Measurements from ENCODE around the gene TMC1. TPM values are rescaled to one million over a fixed set of nuclear protein-coding genes. Genes with fewer than 3 reads are reported as not detected.

Gene TMC1
- total and polyA plus RNA-seq, 9 donors: 0.39 to 1.4 (median 0.65) TPM

DNA sequence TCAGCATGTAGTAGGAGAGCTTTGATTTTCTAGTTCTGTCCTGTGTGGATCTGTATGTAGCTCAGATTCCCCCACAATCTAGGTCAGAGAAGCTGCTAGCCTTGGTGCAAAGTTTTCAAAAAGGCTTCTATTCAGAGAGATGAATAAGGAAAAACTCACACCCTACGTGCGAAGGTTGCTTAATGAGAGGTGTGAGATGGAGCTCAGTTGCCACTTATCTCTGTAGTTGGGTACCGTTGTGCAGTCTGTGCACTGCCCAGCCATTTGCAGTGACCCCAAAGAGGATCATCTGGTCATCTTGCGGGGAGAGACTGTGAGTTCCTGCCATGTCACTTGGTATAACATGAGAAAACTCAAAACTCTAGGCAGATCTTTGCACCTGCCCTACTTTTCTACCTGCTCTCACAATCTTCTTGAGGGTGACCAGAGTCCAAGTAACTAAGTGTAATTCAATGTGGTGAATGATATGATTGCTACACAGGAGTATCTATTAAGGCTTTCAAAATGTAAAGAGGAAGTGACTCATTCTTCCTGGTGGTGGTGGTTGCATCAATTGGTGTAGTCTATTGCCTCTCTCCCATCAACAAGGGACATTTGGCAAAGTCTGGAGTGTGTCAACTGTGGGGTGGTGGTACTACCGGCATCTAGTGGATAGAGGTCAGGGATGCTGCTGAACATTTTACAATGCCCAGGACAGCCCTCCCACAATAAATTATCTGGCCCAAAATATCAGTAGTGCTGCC is 65.2 kb downstream of the TMC1 start:
- Histone ChIP-seq H3K4me1 (ENCODE audit: control insufficient read depth, insufficient read depth, low read length) (peaks cover 2% of the 10 kb centered on the region), H3K27ac (ENCODE audit: low read length) (no peak overlapping the region)

DNA sequence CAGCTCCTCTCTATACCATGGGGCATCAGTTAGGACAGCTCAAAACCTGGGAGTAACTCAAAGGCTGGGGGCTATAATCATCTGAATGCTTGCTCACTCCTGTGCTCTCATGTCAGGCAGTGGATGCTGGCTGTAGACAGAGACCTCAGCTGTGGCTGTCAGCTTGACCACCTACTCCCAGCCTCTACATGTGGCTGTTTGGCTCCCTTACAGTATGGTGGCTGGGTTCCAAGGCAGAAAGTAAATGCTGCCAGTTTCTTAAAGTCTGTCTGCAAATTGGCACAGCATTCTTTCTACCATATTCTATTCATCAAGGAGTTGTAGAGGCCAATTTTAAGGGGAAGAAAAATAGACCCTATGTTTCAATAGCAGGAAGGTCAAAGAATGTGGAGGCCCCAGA is 66.9 kb downstream of the TMC1 start:
- no peaks in the 10 kb centered on the region for H3K9me3 ChIP-seq (replicated peaks; ENCODE audit: control insufficient read depth, low read depth, low read length)
- H3K27me3 ChIP-seq (ENCODE audit: control insufficient read depth, insufficient read depth, low read length): no peaks in the 10 kb centered on the region
- H3K4me3 ChIP-seq (ENCODE audit: low read length): no peak overlapping the region
- H3K36me3 ChIP-seq (ENCODE audit: control insufficient read depth, insufficient read depth, low read length): no peaks in the 10 kb centered on the region
- H3K4me1 ChIP-seq (ENCODE audit: control insufficient read depth, insufficient read depth, low read length): peaks cover 5% of the 10 kb centered on the region
- no peak overlapping the region for H3K27ac ChIP-seq (ENCODE audit: low read length)
- peak; percentile 65 for DNase-seq

More for the DNA sequence above, 65.2 kb downstream of the TMC1 start:
- Histone ChIP-seq H3K27me3 (ENCODE audit: control insufficient read depth, insufficient read depth, low read length) (no peaks in the 10 kb centered on the region), H3K9me3 (replicated peaks; ENCODE audit: control insufficient read depth, low read depth, low read length) (no peaks in the 10 kb centered on the region), H3K36me3 (ENCODE audit: control insufficient read depth, insufficient read depth, low read length) (no peaks in the 10 kb centered on the region), H3K4me3 (ENCODE audit: low read length) (no peak overlapping the region)
- 100% methylated on average over 3 of the region's 5 CpGs for WGBS (ENCODE audit: insufficient coverage)
- no peak for DNase-seq

DNA sequence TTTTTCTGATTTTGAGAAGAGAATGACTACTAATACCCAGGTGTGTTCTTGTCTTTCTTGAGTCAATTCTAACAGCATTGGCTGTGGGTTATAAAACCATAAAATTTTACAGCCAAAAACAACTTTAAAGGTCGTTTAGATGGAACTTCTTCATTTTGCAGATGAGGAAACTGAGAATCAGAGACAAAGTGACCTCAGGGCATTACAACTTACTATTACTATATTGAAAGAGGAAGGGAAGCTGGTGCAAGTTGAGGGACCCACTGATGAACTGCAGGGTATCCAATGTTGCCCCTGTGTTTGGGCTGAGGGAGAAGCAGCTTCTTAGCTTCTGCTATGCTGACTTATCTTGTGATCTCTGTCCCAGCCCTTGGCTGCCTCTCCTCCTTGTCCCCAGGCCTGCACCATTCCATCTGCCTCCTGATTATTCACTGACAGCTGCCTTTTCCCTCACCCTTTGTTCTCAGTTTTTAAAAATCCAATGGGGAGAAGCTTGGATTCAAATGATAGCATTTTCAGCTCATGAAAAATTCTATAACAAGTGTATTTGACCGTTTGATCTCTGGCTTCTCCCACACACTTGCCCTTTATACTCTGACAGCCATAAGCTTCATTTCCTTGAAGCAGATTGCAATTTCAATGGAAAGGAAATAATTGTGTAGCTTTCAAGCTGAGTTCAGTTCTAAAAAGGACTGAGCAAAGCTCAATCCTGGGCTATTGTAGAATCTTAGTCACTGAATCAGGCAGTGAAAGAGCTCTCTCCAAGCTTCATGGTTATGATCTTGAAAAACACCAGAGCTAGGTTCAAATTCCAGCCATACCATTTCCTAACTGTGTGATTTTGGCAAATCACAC is 68.5 kb downstream of the TMC1 start:
- no CpG with 5 or more reads among the region's 2 CpGs for WGBS (ENCODE audit: insufficient coverage)
- no peak overlapping the region for H3K4me3 ChIP-seq (ENCODE audit: low read length)
- peaks cover 5% of the 10 kb centered on the region for H3K4me1 ChIP-seq (ENCODE audit: control insufficient read depth, insufficient read depth, low read length)
- peak; percentile 29 for DNase-seq
- no peak overlapping the region for H3K27ac ChIP-seq (ENCODE audit: low read length)
- H3K9me3 ChIP-seq (replicated peaks; ENCODE audit: control insufficient read depth, low read depth, low read length): no peaks in the 10 kb centered on the region
- no peaks in the 10 kb centered on the region for H3K27me3 ChIP-seq (ENCODE audit: control insufficient read depth, insufficient read depth, low read length)
- H3K36me3 ChIP-seq (ENCODE audit: control insufficient read depth, insufficient read depth, low read length): no peaks in the 10 kb centered on the region

DNA sequence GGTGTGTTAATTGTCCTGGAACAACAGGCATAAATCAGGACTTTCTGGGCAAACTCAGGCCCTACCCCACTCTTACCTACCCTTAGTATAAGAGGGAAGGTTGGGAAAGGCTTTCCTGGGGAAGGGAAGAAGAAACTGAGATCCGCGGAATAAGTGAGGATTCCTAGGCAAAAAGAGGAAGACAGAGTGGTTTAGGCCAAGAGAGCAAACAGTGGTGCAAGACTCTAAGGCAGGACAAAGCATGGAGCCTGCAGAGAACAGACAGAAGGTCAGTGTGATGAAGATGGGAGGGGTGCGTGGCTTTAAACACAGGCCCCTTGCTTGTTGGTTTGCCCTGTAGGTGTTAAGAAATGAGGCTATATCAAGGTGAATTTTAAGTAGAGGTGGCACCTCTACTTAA is 69.4 kb downstream of the TMC1 start:
- H3K9me3 ChIP-seq (replicated peaks; ENCODE audit: control insufficient read depth, low read depth, low read length): no peaks in the 10 kb centered on the region
- WGBS (ENCODE audit: insufficient coverage): 83% methylated on average over 3 of the region's 3 CpGs
- no peaks in the 10 kb centered on the region for H3K36me3 ChIP-seq (ENCODE audit: control insufficient read depth, insufficient read depth, low read length)
- H3K4me3 ChIP-seq (ENCODE audit: low read length): no peak overlapping the region
- peaks cover 5% of the 10 kb centered on the region for H3K4me1 ChIP-seq (ENCODE audit: control insufficient read depth, insufficient read depth, low read length)
- no peaks in the 10 kb centered on the region for H3K27me3 ChIP-seq (ENCODE audit: control insufficient read depth, insufficient read depth, low read length)
- no peak for DNase-seq
- no peak overlapping the region for H3K27ac ChIP-seq (ENCODE audit: low read length)

DNA sequence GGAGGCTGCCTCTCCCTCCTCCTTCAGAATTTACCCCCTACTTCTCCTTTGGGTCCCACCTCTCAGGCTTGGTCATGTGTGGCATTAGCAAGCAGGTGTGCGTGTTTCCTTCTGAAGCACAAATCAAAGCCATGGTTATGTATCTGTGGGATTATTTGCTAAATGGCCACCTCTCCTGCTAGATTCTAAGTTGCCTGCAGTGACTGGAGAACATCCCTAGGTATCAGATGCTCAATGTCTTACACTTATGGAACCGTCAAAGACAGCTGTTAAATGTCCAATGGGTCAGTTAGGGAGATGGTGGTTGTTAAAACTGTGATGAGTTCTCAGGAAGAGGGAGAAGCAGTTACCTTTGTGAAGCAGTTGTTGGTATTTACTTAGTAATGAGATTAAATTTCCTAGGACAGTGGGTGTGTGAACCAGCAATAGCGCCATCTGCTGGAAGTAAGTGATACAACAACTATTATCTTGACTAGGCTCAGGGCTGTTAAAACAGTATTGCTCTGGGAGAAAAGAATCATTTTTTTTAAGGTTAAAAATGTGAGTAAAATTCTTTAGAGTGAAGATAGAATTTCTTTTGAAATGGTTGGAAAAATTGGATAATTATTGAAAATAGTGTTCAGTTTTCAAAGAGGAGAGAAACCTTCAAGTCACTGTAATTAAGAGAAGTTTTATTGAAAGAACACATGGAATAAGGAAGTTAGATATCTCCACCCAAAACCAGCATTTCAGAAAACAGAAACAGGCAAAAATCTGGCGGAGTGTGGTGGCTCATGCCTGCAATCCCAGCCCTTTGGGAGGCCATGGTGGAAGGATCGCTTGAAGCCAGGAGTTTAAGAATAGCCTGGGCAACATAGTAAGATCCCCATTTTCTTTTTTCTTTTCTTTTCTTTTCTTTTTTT is 71.3 kb downstream of the TMC1 start:
- Histone ChIP-seq H3K9me3 (replicated peaks; ENCODE audit: control insufficient read depth, low read depth, low read length) (no peaks in the 10 kb centered on the region), H3K4me1 (ENCODE audit: control insufficient read depth, insufficient read depth, low read length) (peaks cover 5% of the 10 kb centered on the region), H3K27ac (ENCODE audit: low read length) (no peak overlapping the region), H3K27me3 (ENCODE audit: control insufficient read depth, insufficient read depth, low read length) (no peaks in the 10 kb centered on the region), H3K4me3 (ENCODE audit: low read length) (no peak overlapping the region), H3K36me3 (ENCODE audit: control insufficient read depth, insufficient read depth, low read length) (no peaks in the 10 kb centered on the region)
- WGBS (ENCODE audit: insufficient coverage): 29% methylated on average over 1 of the region's 5 CpGs
- peak; percentile 68 for DNase-seq

DNA sequence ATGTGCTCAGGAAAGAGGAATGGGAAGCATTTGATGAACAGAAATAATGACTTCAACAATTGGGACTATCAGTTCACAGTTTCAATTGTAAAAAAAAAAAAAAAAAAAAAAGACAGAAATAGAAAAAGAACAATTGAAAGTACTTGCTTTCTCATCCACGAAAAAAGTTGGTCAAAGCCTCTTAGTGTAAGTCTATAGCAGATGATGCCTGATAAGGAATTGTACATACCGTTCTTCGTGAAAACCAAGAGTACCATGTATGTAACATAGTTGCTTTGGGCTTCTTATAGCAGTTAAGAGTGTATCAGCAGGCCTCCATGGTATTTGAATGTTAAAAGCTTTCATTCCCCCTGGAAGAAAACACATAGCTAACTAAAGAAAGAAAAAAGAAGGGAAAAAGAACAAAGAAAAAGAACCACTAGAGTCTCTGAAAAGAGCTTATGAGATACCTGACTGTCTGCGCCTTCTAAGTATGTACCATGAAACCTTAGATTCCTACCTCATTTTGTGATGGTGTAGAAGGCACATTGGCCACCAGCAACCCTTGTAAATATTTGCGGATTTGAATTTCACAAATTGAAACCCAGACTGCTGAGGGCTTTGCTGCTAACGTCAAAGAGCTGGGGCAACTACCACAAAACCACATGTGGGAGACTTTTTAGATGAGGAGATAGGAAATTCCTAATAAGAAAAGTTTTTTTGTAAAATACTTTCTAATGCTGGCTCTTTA is 75.2 kb downstream of the TMC1 start:
- Histone ChIP-seq H3K27me3 (ENCODE audit: control insufficient read depth, insufficient read depth, low read length) (no peaks in the 10 kb centered on the region), H3K4me1 (ENCODE audit: control insufficient read depth, insufficient read depth, low read length) (peaks cover 3% of the 10 kb centered on the region), H3K4me3 (ENCODE audit: low read length) (no peak overlapping the region), H3K36me3 (ENCODE audit: control insufficient read depth, insufficient read depth, low read length) (no peaks in the 10 kb centered on the region), H3K27ac (ENCODE audit: low read length) (no peak overlapping the region), H3K9me3 (replicated peaks; ENCODE audit: control insufficient read depth, low read depth, low read length) (no peaks in the 10 kb centered on the region)
- no CpG with 5 or more reads among the region's 6 CpGs for WGBS (ENCODE audit: insufficient coverage)
- DNase-seq: no peak

DNA sequence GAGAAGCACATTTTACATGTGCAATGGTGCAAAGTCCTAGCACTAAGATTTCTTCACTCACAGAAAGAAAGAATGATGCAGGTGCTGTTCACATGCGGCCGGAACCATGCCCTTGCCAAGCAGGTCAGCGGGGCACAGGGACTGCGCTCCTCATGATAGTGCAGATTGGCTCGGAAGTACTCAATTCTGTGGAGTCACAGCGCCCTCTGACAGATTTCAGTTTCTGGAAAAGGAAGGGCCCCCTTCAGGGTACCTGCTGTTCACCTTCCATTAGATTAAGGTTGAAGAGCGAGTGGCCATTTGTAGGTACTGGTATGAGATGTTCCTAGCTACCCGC is 75.7 kb downstream of the TMC1 start:
- Histone ChIP-seq H3K27ac (ENCODE audit: low read length) (no peak overlapping the region), H3K36me3 (ENCODE audit: control insufficient read depth, insufficient read depth, low read length) (no peaks in the 10 kb centered on the region), H3K4me3 (ENCODE audit: low read length) (no peak overlapping the region), H3K27me3 (ENCODE audit: control insufficient read depth, insufficient read depth, low read length) (no peaks in the 10 kb centered on the region), H3K4me1 (ENCODE audit: control insufficient read depth, insufficient read depth, low read length) (peaks cover 3% of the 10 kb centered on the region), H3K9me3 (replicated peaks; ENCODE audit: control insufficient read depth, low read depth, low read length) (no peaks in the 10 kb centered on the region)
- DNase-seq: no peak
- 94% methylated on average over 6 of the region's 8 CpGs for WGBS (ENCODE audit: insufficient coverage)

DNA sequence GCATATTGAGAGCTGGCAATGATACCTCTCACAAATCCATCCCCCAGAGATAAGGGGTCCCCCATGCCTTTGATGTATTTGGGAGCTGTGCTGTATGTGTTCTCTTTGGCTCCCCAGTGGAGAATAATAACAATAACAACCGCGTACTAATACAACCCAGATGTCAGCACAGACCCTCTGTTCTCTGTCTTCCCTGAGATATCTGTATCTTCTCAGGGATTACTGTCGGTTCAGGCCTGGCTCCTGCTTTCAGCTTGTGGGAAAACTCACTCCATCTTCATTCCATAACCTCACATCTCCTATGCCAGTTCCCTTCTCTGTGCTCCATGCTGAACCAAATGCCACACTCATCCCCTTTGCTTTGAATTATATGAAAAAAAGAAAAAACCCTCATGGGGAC is 76.2 kb downstream of the TMC1 start:
- no peak for DNase-seq
- H3K36me3 ChIP-seq (ENCODE audit: control insufficient read depth, insufficient read depth, low read length): no peaks in the 10 kb centered on the region
- no peaks in the 10 kb centered on the region for H3K27me3 ChIP-seq (ENCODE audit: control insufficient read depth, insufficient read depth, low read length)
- H3K27ac ChIP-seq (ENCODE audit: low read length): no peak overlapping the region
- no peaks in the 10 kb centered on the region for H3K9me3 ChIP-seq (replicated peaks; ENCODE audit: control insufficient read depth, low read depth, low read length)
- WGBS (ENCODE audit: insufficient coverage): 22% methylated on average over 3 of the region's 3 CpGs
- no peak overlapping the region for H3K4me3 ChIP-seq (ENCODE audit: low read length)
- H3K4me1 ChIP-seq (ENCODE audit: control insufficient read depth, insufficient read depth, low read length): peaks cover under 1% of the 10 kb centered on the region

DNA sequence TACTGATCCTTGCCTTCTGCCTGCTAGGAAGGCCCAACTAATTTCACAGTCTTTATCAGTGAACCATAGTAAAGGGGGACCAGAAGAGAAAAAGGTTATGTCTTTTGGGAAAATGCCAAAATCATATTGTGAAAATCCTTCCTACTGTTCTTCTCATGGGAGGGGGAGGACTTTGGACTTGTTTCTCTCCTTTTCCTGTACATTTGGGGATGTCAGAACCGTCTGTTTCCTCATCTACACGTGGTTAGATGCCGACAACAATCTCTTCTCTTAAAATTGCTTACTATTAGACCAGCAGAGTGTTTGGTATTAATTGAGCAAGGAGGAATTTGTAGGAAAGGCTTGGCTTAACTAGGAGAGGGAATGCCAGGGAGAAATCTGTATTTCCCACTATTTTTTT is 77.2 kb downstream of the TMC1 start:
- Histone ChIP-seq H3K27me3 (ENCODE audit: control insufficient read depth, insufficient read depth, low read length) (no peaks in the 10 kb centered on the region), H3K36me3 (ENCODE audit: control insufficient read depth, insufficient read depth, low read length) (no peaks in the 10 kb centered on the region), H3K27ac (ENCODE audit: low read length) (no peak overlapping the region)

More for the DNA sequence above, 77.2 kb downstream of the TMC1 start:
- no peak overlapping the region for H3K4me3 ChIP-seq (ENCODE audit: low read length)
- H3K9me3 ChIP-seq (replicated peaks; ENCODE audit: control insufficient read depth, low read depth, low read length): no peaks in the 10 kb centered on the region
- DNase-seq: no peak
- no peaks in the 10 kb centered on the region for H3K4me1 ChIP-seq (ENCODE audit: control insufficient read depth, insufficient read depth, low read length)
- no CpG with 5 or more reads among the region's 3 CpGs for WGBS (ENCODE audit: insufficient coverage)
